ENCODE measurements around the gene SLC6A1.

Gene SLC6A1

GRCh38 chr3:11078826-11079515 lies 86.4 kb downstream of the SLC6A1 start:
- no peak overlapping the region for H3K27ac ChIP-seq (ENCODE audit: low read length)
- no peaks in the 10 kb centered on the region for H3K9me3 ChIP-seq (ENCODE audit: control insufficient read depth in 2 of 2, low read length in 2 of 2)
- no peaks in the 10 kb centered on the region for H3K36me3 ChIP-seq (ENCODE audit: control insufficient read depth in 2 of 2, insufficient read depth in 2 of 2, low read length in 2 of 2)
- no peaks in the 10 kb centered on the region for H3K27me3 ChIP-seq (ENCODE audit: control insufficient read depth in 1 of 2, insufficient read depth in 2 of 2, low read length in 2 of 2)
- no peak overlapping the region for H3K4me3 ChIP-seq (ENCODE audit: low read length in 2 of 2)
- no peak overlapping the region for H3K9ac ChIP-seq (ENCODE audit: low read length in 2 of 2)
- H3K4me1 ChIP-seq (ENCODE audit: control insufficient read depth, insufficient read depth, low read length), result no peaks in the 10 kb centered on the region

- Histone ChIP-seq H3K9me3 (ENCODE audit: control insufficient read depth in 2 of 2, low read length in 2 of 2) (no peaks in the 10 kb centered on the region), H3K27ac (ENCODE audit: low read length) (no peak overlapping the region), H3K4me1 (ENCODE audit: control insufficient read depth, insufficient read depth, low read length) (no peaks in the 10 kb centered on the region), H3K27me3 (ENCODE audit: control insufficient read depth in 1 of 2, insufficient read depth in 2 of 2, low read length in 2 of 2) (no peaks in the 10 kb centered on the region), H3K36me3 (ENCODE audit: control insufficient read depth in 2 of 2, insufficient read depth in 2 of 2, low read length in 2 of 2) (no peaks in the 10 kb centered on the region), H3K4me3 (ENCODE audit: low read length in 2 of 2) (no peak overlapping the region), H3K9ac (ENCODE audit: low read length in 2 of 2) (no peak overlapping the region)
Observed at GRCh38 chr3:11080492-11080891, 87.9 kb downstream of the SLC6A1 start.

- Histone ChIP-seq H3K4me3 (ENCODE audit: low read length in 2 of 2) (no peak overlapping the region), H3K27me3 (ENCODE audit: control insufficient read depth in 1 of 2, insufficient read depth in 2 of 2, low read length in 2 of 2) (no peaks in the 10 kb centered on the region), H3K27ac (ENCODE audit: low read length) (no peak overlapping the region), H3K9me3 (ENCODE audit: control insufficient read depth in 2 of 2, low read length in 2 of 2) (no peaks in the 10 kb centered on the region), H3K4me1 (ENCODE audit: control insufficient read depth, insufficient read depth, low read length) (no peaks in the 10 kb centered on the region), H3K36me3 (ENCODE audit: control insufficient read depth in 2 of 2, insufficient read depth in 2 of 2, low read length in 2 of 2) (no peaks in the 10 kb centered on the region), H3K9ac (ENCODE audit: low read length in 2 of 2) (no peak overlapping the region)
Observed at GRCh38 chr3:11084098-11084497, 91.5 kb downstream of the SLC6A1 start.

GRCh38 chr3:11084677-11085076 lies 92.1 kb downstream of the SLC6A1 start:
- Histone ChIP-seq H3K4me3 (ENCODE audit: low read length in 2 of 2) (no peak overlapping the region), H3K27me3 (ENCODE audit: control insufficient read depth in 1 of 2, insufficient read depth in 2 of 2, low read length in 2 of 2) (no peaks in the 10 kb centered on the region), H3K4me1 (ENCODE audit: control insufficient read depth, insufficient read depth, low read length) (no peaks in the 10 kb centered on the region), H3K27ac (ENCODE audit: low read length) (no peak overlapping the region), H3K36me3 (ENCODE audit: control insufficient read depth in 2 of 2, insufficient read depth in 2 of 2, low read length in 2 of 2) (no peaks in the 10 kb centered on the region), H3K9ac (ENCODE audit: low read length in 2 of 2) (no peak overlapping the region), H3K9me3 (ENCODE audit: control insufficient read depth in 2 of 2, low read length in 2 of 2) (no peaks in the 10 kb centered on the region)

- Histone ChIP-seq H3K4me3 (ENCODE audit: low read length in 2 of 2) (no peak overlapping the region), H3K9me3 (ENCODE audit: control insufficient read depth in 2 of 2, low read length in 2 of 2) (no peaks in the 10 kb centered on the region), H3K4me1 (ENCODE audit: control insufficient read depth, insufficient read depth, low read length) (no peaks in the 10 kb centered on the region), H3K9ac (ENCODE audit: low read length in 2 of 2) (no peak overlapping the region), H3K27me3 (ENCODE audit: control insufficient read depth in 1 of 2, insufficient read depth in 2 of 2, low read length in 2 of 2) (no peaks in the 10 kb centered on the region), H3K36me3 (ENCODE audit: control insufficient read depth in 2 of 2, insufficient read depth in 2 of 2, low read length in 2 of 2) (no peaks in the 10 kb centered on the region), H3K27ac (ENCODE audit: low read length) (no peak overlapping the region)
Observed at GRCh38 chr3:11085093-11085840, 92.7 kb downstream of the SLC6A1 start.

GRCh38 chr3:11086856-11087255 lies 94.3 kb downstream of the SLC6A1 start:
- H3K27me3 ChIP-seq (ENCODE audit: control insufficient read depth in 1 of 2, insufficient read depth in 2 of 2, low read length in 2 of 2), result no peaks in the 10 kb centered on the region
- no peaks in the 10 kb centered on the region for H3K9me3 ChIP-seq (ENCODE audit: control insufficient read depth in 2 of 2, low read length in 2 of 2)
- H3K36me3 ChIP-seq (ENCODE audit: control insufficient read depth in 2 of 2, insufficient read depth in 2 of 2, low read length in 2 of 2), result no peaks in the 10 kb centered on the region
- H3K9ac ChIP-seq (ENCODE audit: low read length in 2 of 2), result no peak overlapping the region
- H3K4me1 ChIP-seq (ENCODE audit: control insufficient read depth, insufficient read depth, low read length), result peaks cover 10% of the 10 kb centered on the region
- H3K4me3 ChIP-seq (ENCODE audit: low read length in 2 of 2), result no peak overlapping the region
- H3K27ac ChIP-seq (ENCODE audit: low read length), result no peak overlapping the region

- H3K9ac ChIP-seq (ENCODE audit: low read length in 2 of 2), result no peak overlapping the region
- peaks cover 14% of the 10 kb centered on the region for H3K4me1 ChIP-seq (ENCODE audit: control insufficient read depth, insufficient read depth, low read length)
- H3K9me3 ChIP-seq (ENCODE audit: control insufficient read depth in 2 of 2, low read length in 2 of 2), result no peaks in the 10 kb centered on the region
- H3K27me3 ChIP-seq (ENCODE audit: control insufficient read depth in 1 of 2, insufficient read depth in 2 of 2, low read length in 2 of 2), result no peaks in the 10 kb centered on the region
- H3K27ac ChIP-seq (ENCODE audit: low read length), result no peak overlapping the region
- H3K36me3 ChIP-seq (ENCODE audit: control insufficient read depth in 2 of 2, insufficient read depth in 2 of 2, low read length in 2 of 2), result no peaks in the 10 kb centered on the region
- no peak overlapping the region for H3K4me3 ChIP-seq (ENCODE audit: low read length in 2 of 2)
Observed at GRCh38 chr3:11088066-11088465, 95.5 kb downstream of the SLC6A1 start.

- Histone ChIP-seq H3K9ac (ENCODE audit: low read length in 2 of 2) (no peak overlapping the region), H3K4me3 (ENCODE audit: low read length in 2 of 2) (no peak overlapping the region), H3K36me3 (ENCODE audit: control insufficient read depth in 2 of 2, insufficient read depth in 2 of 2, low read length in 2 of 2) (no peaks in the 10 kb centered on the region), H3K27ac (ENCODE audit: low read length) (no peak overlapping the region), H3K27me3 (ENCODE audit: control insufficient read depth in 1 of 2, insufficient read depth in 2 of 2, low read length in 2 of 2) (no peaks in the 10 kb centered on the region), H3K4me1 (ENCODE audit: control insufficient read depth, insufficient read depth, low read length) (peaks cover 14% of the 10 kb centered on the region), H3K9me3 (ENCODE audit: control insufficient read depth in 2 of 2, low read length in 2 of 2) (no peaks in the 10 kb centered on the region)
Observed at GRCh38 chr3:11088831-11089230, 96.3 kb downstream of the SLC6A1 start.
